Trophoblast cell (in vitro differentiated cells and primary cell): ENCODE measurements around the gene CUBN.
A peak's percentile ranks its signal among the peaks of the same experiment; 100 is the strongest.

Experiments
- DNase-seq, 2 donors: peaks; one replicate each; pipeline ENCODE4 v3.0.0-alpha.2; 2016
- H2AFZ ChIP-seq: 2 replicates; pipeline ENCODE4 v1.6.1; 2013; ENCODE audit warnings: low read length, moderate library complexity, mild to moderate bottlenecking; ENCODE audit not compliant: insufficient read depth, poor library complexity
- H2AK5ac ChIP-seq: 2 replicates; pipeline ENCODE4 v1.6.1; 2013; ENCODE audit warnings: mild to moderate bottlenecking, low read length
- H2BK120ac ChIP-seq: 2 replicates; pipeline ENCODE4 v1.6.1; 2013; ENCODE audit warnings: low read length, mild to moderate bottlenecking, moderate library complexity; ENCODE audit not compliant: insufficient read depth, poor library complexity
- H2BK12ac ChIP-seq: 2 replicates; pipeline ENCODE4 v1.6.1; 2013; ENCODE audit warnings: mild to moderate bottlenecking, low read length, moderate library complexity
- H2BK5ac ChIP-seq: 2 replicates; pipeline ENCODE4 v1.6.1; 2013; ENCODE audit warnings: low read length, low read depth, moderate library complexity, mild to moderate bottlenecking; ENCODE audit not compliant: poor library complexity
- H3K14ac ChIP-seq: 2 replicates; pipeline ENCODE4 v1.6.1; 2013; ENCODE audit warnings: mild to moderate bottlenecking, low read length
- H3K18ac ChIP-seq: 2 replicates; pipeline ENCODE4 v1.6.1; 2013; ENCODE audit warnings: mild to moderate bottlenecking, low read length
- H3K23ac ChIP-seq: 2 replicates; pipeline ENCODE4 v1.6.1; 2013; ENCODE audit warnings: low read length
- H3K27ac ChIP-seq: 2 replicates; pipeline ENCODE4 v1.5.1; 2013; ENCODE audit warnings: low read depth, mild to moderate bottlenecking, inconsistent platforms, low read length, moderate library complexity
- H3K27me3 ChIP-seq: 2 replicates; pipeline ENCODE4 v1.6.1; 2013; ENCODE audit warnings: inconsistent platforms, mild to moderate bottlenecking, low read length, moderate library complexity; ENCODE audit not compliant: insufficient read depth
- H3K36me3 ChIP-seq, 2 experiments: 1 replicate in 1 of 2; 2 replicates in 1 of 2; pipeline ENCODE4 v1.6.1; 2013; ENCODE audit warnings: low read length in 2 of 2, mild to moderate bottlenecking in 2 of 2, moderate library complexity in 1 of 2; ENCODE audit not compliant: insufficient read depth in 2 of 2, control insufficient read depth in 1 of 2
- H3K4ac ChIP-seq: 2 replicates; pipeline ENCODE4 v1.6.1; 2013; ENCODE audit warnings: low read depth, mild to moderate bottlenecking, low read length, moderate library complexity
- H3K4me1 ChIP-seq, 2 experiments: 1 replicate in 1 of 2; 2 replicates in 1 of 2; pipeline ENCODE4 v1.6.1; 2013; ENCODE audit warnings: low read length in 2 of 2, mild to moderate bottlenecking in 2 of 2, moderate library complexity in 1 of 2; ENCODE audit not compliant: insufficient read depth in 2 of 2, control insufficient read depth in 1 of 2
- H3K4me2 ChIP-seq: 2 replicates; pipeline ENCODE4 v1.6.1; 2013; ENCODE audit warnings: inconsistent platforms, mild to moderate bottlenecking, low read length, moderate library complexity
- H3K4me3 ChIP-seq: 2 replicates; pipeline ENCODE4 v1.5.1; 2013; ENCODE audit warnings: mild to moderate bottlenecking, low read depth, low read length, inconsistent platforms
- H3K79me1 ChIP-seq: one replicate; pipeline ENCODE4 v1.6.1; 2013; ENCODE audit warnings: low read length
- H3K79me2 ChIP-seq: 2 replicates; pipeline ENCODE4 v1.6.1; 2013; ENCODE audit warnings: low read length, mild to moderate bottlenecking; ENCODE audit not compliant: control insufficient read depth, insufficient read depth, poor library complexity
- H3K9ac ChIP-seq: 2 replicates; pipeline ENCODE4 v1.6.1; 2013; ENCODE audit warnings: mild to moderate bottlenecking, low read length
- H3K9me3 ChIP-seq: 2 replicates; pipeline ENCODE4 v1.6.1; 2013; ENCODE audit warnings: low read depth, mild to moderate bottlenecking, control low read depth, inconsistent platforms, low read length; ENCODE audit not compliant: insufficient read depth
- H4K12ac ChIP-seq: 2 replicates; pipeline ENCODE4 v1.6.1; 2013; ENCODE audit warnings: low read depth, mild to moderate bottlenecking, low read length, moderate library complexity
- H4K8ac ChIP-seq: 2 replicates; pipeline ENCODE4 v1.6.1; 2013; ENCODE audit warnings: low read depth, mild to moderate bottlenecking, low read length, moderate library complexity
- H4K91ac ChIP-seq: one replicate; pipeline ENCODE4 v1.6.1; 2013; ENCODE audit warnings: low read depth, mild to moderate bottlenecking, low read length, moderate library complexity
- WGBS: extraction: QIAGEN DNeasy Blood & Tissue Kit; methylation state at CpG from one replicate; pipeline ENCODE4 v1.1.7; 2013; ENCODE audit warnings: missing lambda C conversion rate; ENCODE audit not compliant: insufficient read length, insufficient coverage; ENCODE audit errors: extremely low coverage; 5-methylcytosine and 5-hydroxymethylcytosine counted together

CUBN gene

GRCh38 chr10:16941067-16941466, 188.5 kb downstream of the CUBN start:
- H3K4ac ChIP-seq = no peak overlapping the region
- no peak overlapping the region for H3K27ac ChIP-seq
- no peak overlapping the region for H2AFZ ChIP-seq
- no peaks in the 10 kb centered on the region for H3K36me3 ChIP-seq
- no CpG with 5 or more reads among the region's 3 CpGs for WGBS
- H2BK5ac ChIP-seq = no peak overlapping the region
- no peaks in the 10 kb centered on the region for H3K79me1 ChIP-seq
- H2AK5ac ChIP-seq = no peak overlapping the region
- no peak for DNase-seq
- no peaks in the 10 kb centered on the region for H3K79me2 ChIP-seq
- no peak overlapping the region for H3K14ac ChIP-seq
- no peak overlapping the region for H3K4me2 ChIP-seq
- H3K18ac ChIP-seq = no peak overlapping the region
- no peaks in the 10 kb centered on the region for H3K27me3 ChIP-seq
- H4K91ac ChIP-seq = no peak overlapping the region
- H4K12ac ChIP-seq = no peak overlapping the region
- no peak overlapping the region for H2BK120ac ChIP-seq
- H3K9me3 ChIP-seq = no peaks in the 10 kb centered on the region
- no peak overlapping the region for H4K8ac ChIP-seq
- no peak overlapping the region for H3K23ac ChIP-seq
- no peak overlapping the region for H3K9ac ChIP-seq
- no peak overlapping the region for H3K4me3 ChIP-seq
- no peaks in the 10 kb centered on the region for H3K4me1 ChIP-seq
- H2BK12ac ChIP-seq = no peak overlapping the region

GRCh38 chr10:16938952-16939351, 190.7 kb downstream of the CUBN start:
- H3K4me2 ChIP-seq = no peak overlapping the region
- H3K9me3 ChIP-seq = no peaks in the 10 kb centered on the region
- H3K4me3 ChIP-seq = no peak overlapping the region
- H2AFZ ChIP-seq = no peak overlapping the region
- no peak overlapping the region for H3K9ac ChIP-seq
- no peaks in the 10 kb centered on the region for H3K4me1 ChIP-seq
- H3K14ac ChIP-seq = no peak overlapping the region
- no peaks in the 10 kb centered on the region for H3K27me3 ChIP-seq
- H3K36me3 ChIP-seq = no peaks in the 10 kb centered on the region
- WGBS = no CpG with 5 or more reads among the region's 3 CpGs
- H2BK12ac ChIP-seq = no peak overlapping the region
- no peak overlapping the region for H2BK5ac ChIP-seq
- no peak overlapping the region for H3K18ac ChIP-seq
- no peak overlapping the region for H2BK120ac ChIP-seq
- H4K91ac ChIP-seq = no peak overlapping the region
- DNase-seq = no peak
- H3K4ac ChIP-seq = no peak overlapping the region
- H4K8ac ChIP-seq = no peak overlapping the region
- no peak overlapping the region for H4K12ac ChIP-seq
- no peaks in the 10 kb centered on the region for H3K79me2 ChIP-seq
- H3K23ac ChIP-seq = no peak overlapping the region
- H2AK5ac ChIP-seq = no peak overlapping the region
- no peak overlapping the region for H3K27ac ChIP-seq
- no peaks in the 10 kb centered on the region for H3K79me1 ChIP-seq

- Histone ChIP-seq H4K12ac (no peak overlapping the region), H3K36me3 (no peaks in the 10 kb centered on the region), H2AK5ac (no peak overlapping the region), H4K91ac (no peak overlapping the region), H3K4ac (no peak overlapping the region), H3K79me2 (no peaks in the 10 kb centered on the region), H3K9me3 (peaks cover 2% of the 10 kb centered on the region), H4K8ac (no peak overlapping the region), H3K27me3 (no peaks in the 10 kb centered on the region), H2AFZ (no peak overlapping the region), H3K4me2 (no peak overlapping the region), H2BK120ac (no peak overlapping the region), H3K14ac (no peak overlapping the region), H3K9ac (no peak overlapping the region), H2BK12ac (no peak overlapping the region), H2BK5ac (no peak overlapping the region), H3K4me1 (no peaks in the 10 kb centered on the region), H3K23ac (no peak overlapping the region), H3K79me1 (no peaks in the 10 kb centered on the region), H3K18ac (no peak overlapping the region), H3K27ac (no peak overlapping the region), H3K4me3 (no peak overlapping the region)
- peak in 1 of 2 donors; percentile 48 for DNase-seq
- no CpG with 5 or more reads among the region's 2 CpGs for WGBS
Measured at GRCh38 chr10:16934461-16934860, 195.2 kb downstream of the CUBN start.

GRCh38 chr10:16933783-16934182, 195.8 kb downstream of the CUBN start:
- no peak overlapping the region for H3K4me2 ChIP-seq
- H3K18ac ChIP-seq = no peak overlapping the region
- H3K9ac ChIP-seq = no peak overlapping the region
- no peak overlapping the region for H3K27ac ChIP-seq
- H4K12ac ChIP-seq = no peak overlapping the region
- H3K9me3 ChIP-seq = peaks cover 2% of the 10 kb centered on the region
- no peak overlapping the region for H2AK5ac ChIP-seq
- H3K23ac ChIP-seq = no peak overlapping the region
- no CpG with 5 or more reads among the region's 4 CpGs for WGBS
- no peak overlapping the region for H4K91ac ChIP-seq
- no peak overlapping the region for H2AFZ ChIP-seq
- H3K4ac ChIP-seq = no peak overlapping the region
- no peaks in the 10 kb centered on the region for H3K36me3 ChIP-seq
- H2BK120ac ChIP-seq = no peak overlapping the region
- H3K14ac ChIP-seq = no peak overlapping the region
- DNase-seq = peak in 1 of 2 donors; percentile 11
- H3K4me1 ChIP-seq = no peaks in the 10 kb centered on the region
- no peaks in the 10 kb centered on the region for H3K27me3 ChIP-seq
- peak overlapping the region; percentile 49 for H2BK12ac ChIP-seq
- no peaks in the 10 kb centered on the region for H3K79me2 ChIP-seq
- no peak overlapping the region for H3K4me3 ChIP-seq
- no peak overlapping the region for H2BK5ac ChIP-seq
- H3K79me1 ChIP-seq = no peaks in the 10 kb centered on the region
- H4K8ac ChIP-seq = no peak overlapping the region
